GM06990 (cell line): ENCODE results near the gene POLL.

Source experiments
- DNase-seq: peaks from one replicate; pipeline ENCODE4 v3.0.0-alpha.2; 2011; ENCODE audit not compliant: insufficient read length; ENCODE audit errors: extremely low read depth
- H3K27me3 ChIP-seq: replicated peaks from 2 replicates; pipeline ENCODE4 v1.6.0; 2011; ENCODE audit warnings: low read length; ENCODE audit not compliant: control insufficient read depth, insufficient read depth
- H3K36me3 ChIP-seq: 2 replicates; pipeline ENCODE4 v1.5.1; 2011; ENCODE audit warnings: low read length; ENCODE audit not compliant: control insufficient read depth, insufficient read depth
- H3K4me3 ChIP-seq: replicated peaks from 2 replicates; pipeline ENCODE4 v1.5.1; 2011; ENCODE audit warnings: low read depth, mild to moderate bottlenecking, control low read depth, low read length
- CTCF ChIP-seq: IDR thresholded peaks from 2 replicates; pipeline ENCODE4 v1.5.1; 2011; ENCODE audit warnings: low read length, control low read depth, mild to moderate bottlenecking, inconsistent platforms; ENCODE audit not compliant: insufficient read depth, poor library complexity, severe bottlenecking

The POLL gene

DNA sequence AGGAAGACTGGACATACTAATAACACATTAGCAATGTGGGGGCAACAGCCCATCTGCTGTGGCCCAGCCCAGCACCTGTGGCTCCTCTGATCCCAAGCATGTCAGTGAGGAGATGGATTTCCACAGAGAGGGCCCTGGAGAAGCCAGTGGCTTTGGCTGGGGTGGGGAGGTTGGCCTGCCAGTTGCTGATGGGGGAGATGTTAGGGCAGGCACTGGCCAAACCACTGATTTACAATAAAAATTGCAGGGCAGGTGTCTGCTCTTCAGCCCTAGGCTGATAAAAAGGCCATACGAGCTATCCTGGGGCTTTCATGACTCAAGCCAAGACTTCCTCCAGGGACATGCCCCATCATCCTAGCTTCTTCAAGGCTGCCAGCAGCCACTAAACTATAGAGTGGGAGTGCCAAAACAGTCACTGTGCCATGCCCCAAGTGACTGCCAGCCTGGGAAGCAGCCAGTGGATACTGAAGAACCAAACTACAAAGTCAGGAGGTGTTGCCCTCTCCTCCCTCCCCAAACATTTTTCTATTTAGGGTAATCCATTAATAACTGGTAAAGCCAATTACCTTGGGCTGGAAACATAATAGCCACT, 37.9 kb upstream of the POLL start:
- Histone ChIP-seq H3K27me3 (no peaks in the 10 kb centered on the region), H3K4me3 (no peak overlapping the region), H3K36me3 (peaks cover 4% of the 10 kb centered on the region)
- no peak for TF ChIP-seq CTCF
- DNase-seq = no peak

DNA sequence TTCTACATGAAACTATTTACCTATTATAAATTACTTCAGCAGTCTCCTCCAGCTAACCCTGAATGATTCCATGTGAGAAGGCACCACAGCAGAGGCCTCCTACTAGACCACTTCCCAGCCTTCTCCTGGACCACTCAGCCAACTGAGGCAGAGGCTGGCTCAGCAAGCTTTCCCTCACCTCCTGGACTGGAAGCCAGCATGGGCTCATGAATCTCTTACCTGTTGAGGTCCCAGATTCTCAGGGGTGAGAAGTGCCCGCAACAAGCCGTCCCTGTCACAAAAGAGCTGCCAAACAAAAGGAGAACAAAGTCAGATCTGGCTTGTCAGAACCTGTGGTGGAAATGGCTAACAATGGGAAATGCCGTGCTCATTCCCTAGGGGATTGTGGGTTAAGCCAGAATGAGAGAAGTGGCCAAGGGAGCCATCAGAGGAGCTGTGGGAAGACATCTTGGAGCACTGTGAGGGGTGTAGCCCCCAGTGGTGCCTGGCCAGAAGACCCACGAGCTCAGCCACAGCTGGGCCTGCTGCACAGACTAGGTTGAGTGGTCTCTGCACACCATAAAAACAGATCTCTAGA, 36.6 kb upstream of the POLL start:
- Histone ChIP-seq H3K36me3 (peaks cover 7% of the 10 kb centered on the region), H3K4me3 (no peak overlapping the region), H3K27me3 (no peaks in the 10 kb centered on the region)
- DNase-seq = no peak
- TF ChIP-seq CTCF = no peak

DNA sequence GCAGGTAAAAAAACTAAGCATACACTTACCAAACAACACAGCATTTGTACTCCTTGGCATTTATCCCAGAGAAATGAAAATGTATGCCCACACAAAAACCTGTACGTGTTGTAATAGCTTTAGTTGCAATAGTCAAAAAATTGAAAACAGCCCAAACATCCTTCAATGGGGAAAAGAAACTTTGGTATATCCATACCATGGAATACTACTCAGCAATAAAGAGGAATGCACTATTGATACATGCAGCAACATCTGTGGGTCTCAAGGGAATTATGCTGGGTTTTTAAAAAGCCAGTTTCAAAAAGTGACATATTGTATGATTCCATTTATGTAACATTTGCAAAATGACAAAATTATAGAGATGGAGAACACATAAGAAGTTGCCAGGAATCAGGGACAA, 35.5 kb upstream of the POLL start:
- peaks cover 5% of the 10 kb centered on the region for H3K36me3 ChIP-seq
- no peaks in the 10 kb centered on the region for H3K27me3 ChIP-seq
- no peak overlapping the region for H3K4me3 ChIP-seq
- no peak for DNase-seq
- TF ChIP-seq CTCF = no peak

DNA sequence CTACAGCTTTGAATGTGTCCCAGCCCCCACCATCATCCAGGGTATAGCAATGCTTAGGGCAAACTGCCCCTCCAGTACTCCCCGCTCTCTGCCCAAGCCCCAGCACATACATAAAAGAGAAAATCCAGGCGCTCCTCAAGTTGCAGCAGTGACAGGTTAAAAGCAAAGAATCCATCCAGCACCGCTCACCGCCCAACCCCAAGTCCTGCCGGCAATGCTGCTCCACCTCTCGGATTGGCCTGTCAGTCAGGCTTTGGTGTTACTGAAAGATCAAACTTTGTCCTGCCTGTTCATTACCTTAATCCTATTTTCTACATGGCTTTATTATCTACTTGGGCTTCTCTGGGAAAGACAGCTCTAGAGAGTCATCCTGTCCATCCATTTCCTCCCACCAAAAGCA, 31.9 kb upstream of the POLL start:
- TF ChIP-seq CTCF = no peak
- H3K4me3 ChIP-seq = no peak overlapping the region
- no peak for DNase-seq
- no peaks in the 10 kb centered on the region for H3K27me3 ChIP-seq
- peaks cover 10% of the 10 kb centered on the region for H3K36me3 ChIP-seq

DNA sequence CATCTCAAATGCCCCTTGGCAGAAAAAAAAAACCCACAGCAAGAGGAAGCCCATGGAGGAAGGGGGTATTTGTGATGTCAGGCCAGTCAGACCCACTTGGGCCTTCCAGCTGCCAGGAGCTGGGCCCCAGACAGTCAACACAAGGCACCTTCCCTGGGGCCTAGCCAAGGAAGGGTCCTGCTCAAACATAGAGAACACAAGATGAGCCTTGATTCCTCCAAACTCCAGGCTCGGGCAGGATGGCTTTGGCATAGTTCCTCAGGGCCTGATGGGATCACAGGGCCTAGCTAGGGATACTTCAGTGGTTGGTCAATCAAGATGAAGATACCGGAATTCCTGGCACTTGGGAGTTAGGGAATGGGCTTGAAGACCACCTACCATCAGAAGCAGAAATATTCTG, 30.8 kb upstream of the POLL start:
- H3K4me3 ChIP-seq = no peak overlapping the region

More for the DNA sequence above, 30.8 kb upstream of the POLL start:
- DNase-seq = no peak
- Histone ChIP-seq H3K27me3 (no peaks in the 10 kb centered on the region), H3K36me3 (peaks cover 8% of the 10 kb centered on the region)
- TF ChIP-seq CTCF = no peak
